Measurements from ENCODE around the gene ZNF124.
"Not testable (repeated sequence)": the region's sequence is repeated elsewhere in the genome, so short reads cannot be mapped to it uniquely, and the experiment has no call there.

- TF ChIP-seq, protein P1, sequence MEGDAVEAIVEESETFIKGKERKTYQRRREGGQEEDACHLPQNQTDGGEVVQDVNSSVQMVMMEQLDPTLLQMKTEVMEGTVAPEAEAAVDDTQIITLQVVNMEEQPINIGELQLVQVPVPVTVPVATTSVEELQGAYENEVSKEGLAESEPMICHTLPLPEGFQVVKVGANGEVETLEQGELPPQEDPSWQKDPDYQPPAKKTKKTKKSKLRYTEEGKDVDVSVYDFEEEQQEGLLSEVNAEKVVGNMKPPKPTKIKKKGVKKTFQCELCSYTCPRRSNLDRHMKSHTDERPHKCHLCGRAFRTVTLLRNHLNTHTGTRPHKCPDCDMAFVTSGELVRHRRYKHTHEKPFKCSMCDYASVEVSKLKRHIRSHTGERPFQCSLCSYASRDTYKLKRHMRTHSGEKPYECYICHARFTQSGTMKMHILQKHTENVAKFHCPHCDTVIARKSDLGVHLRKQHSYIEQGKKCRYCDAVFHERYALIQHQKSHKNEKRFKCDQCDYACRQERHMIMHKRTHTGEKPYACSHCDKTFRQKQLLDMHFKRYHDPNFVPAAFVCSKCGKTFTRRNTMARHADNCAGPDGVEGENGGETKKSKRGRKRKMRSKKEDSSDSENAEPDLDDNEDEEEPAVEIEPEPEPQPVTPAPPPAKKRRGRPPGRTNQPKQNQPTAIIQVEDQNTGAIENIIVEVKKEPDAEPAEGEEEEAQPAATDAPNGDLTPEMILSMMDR (conservative IDR thresholded peaks at IDR 0.05; ENCODE audit: low read depth in 2 of 2) = not testable (repeated sequence)
- not testable (repeated sequence) for TF ChIP-seq JUNB (IDR thresholded peaks at IDR 0.05; ENCODE audit: unreplicated experiment)
These were observed 48.5 kb upstream of the ZNF124 start for GRCh38 chr1:247220280-247220679.

Data from GM23338 (cell line).